GM23338 (cell line): ENCODE results near the gene DNMT1. TPM values are rescaled to one million over a fixed set of nuclear protein-coding genes. Genes with fewer than 3 reads are reported as not detected.

Experiments used
- ATAC-seq: fragments of 200-7000 bp; cut with Tn5 transposase; 3 replicates; pipeline ENCODE4 v1.9.1; 2020
- DNase-seq: peaks from one replicate; pipeline ENCODE4 v3.0.0-alpha.2; 2015; ENCODE audit warnings: low spot score
- H2AFZ ChIP-seq: fragments of 200-600 bp; sonication (generic); 2 replicates; pipeline ENCODE4 v1.8.0; 2016; ENCODE audit warnings: antibody characterized with exemption, mild to moderate bottlenecking, moderate library complexity
- H3F3A ChIP-seq: fragments of 200-600 bp; sonication (generic); replicated peaks from 2 replicates; pipeline ENCODE4 v1.8.0; 2017; ENCODE audit warnings: antibody characterized with exemption, mixed run types, low read depth
- H3K27ac ChIP-seq: fragments of 200-600 bp; sonication (generic); 2 replicates; pipeline ENCODE4 v1.6.1; 2016; ENCODE audit warnings: low read depth
- H3K27me3 ChIP-seq: fragments of 200-600 bp; sonication (generic); 2 replicates; pipeline ENCODE4 v1.8.0; 2016; ENCODE audit warnings: mild to moderate bottlenecking, mixed run types, moderate library complexity; ENCODE audit not compliant: insufficient read depth
- H3K36me3 ChIP-seq: fragments of 200-600 bp; sonication (generic); 2 replicates; pipeline ENCODE4 v1.8.0; 2016; ENCODE audit warnings: mild to moderate bottlenecking; ENCODE audit not compliant: insufficient read depth
- H3K4me1 ChIP-seq: fragments of 200-600 bp; sonication (generic); 2 replicates; pipeline ENCODE4 v1.8.0; 2016; ENCODE audit warnings: mild to moderate bottlenecking, moderate library complexity; ENCODE audit not compliant: insufficient read depth
- H3K4me2 ChIP-seq: fragments of 200-600 bp; sonication (generic); 2 replicates; pipeline ENCODE4 v1.7.1; 2017; ENCODE audit warnings: mixed run types
- H3K4me3 ChIP-seq: fragments of 200-600 bp; sonication (generic); 2 replicates; pipeline ENCODE4 v1.6.1; 2016; ENCODE audit warnings: mixed run types
- H3K79me2 ChIP-seq: fragments of 200-600 bp; sonication (generic); replicated peaks from 2 replicates; pipeline ENCODE4 v1.8.0; 2017; ENCODE audit warnings: mild to moderate bottlenecking; ENCODE audit not compliant: insufficient read depth
- H3K9me2 ChIP-seq: fragments of 200-600 bp; sonication (generic); 2 replicates; pipeline ENCODE4 v1.8.0; 2017; ENCODE audit not compliant: insufficient read depth
- H4K20me1 ChIP-seq: fragments of 200-600 bp; sonication (generic); replicated peaks from 2 replicates; pipeline ENCODE4 v1.8.0; 2017; ENCODE audit warnings: mild to moderate bottlenecking; ENCODE audit not compliant: insufficient read depth
- H3K27ac Mint-ChIP-seq: 2 replicates; pipeline ENCODE4 v1.8.0; 2020; ENCODE audit warnings: inconsistent platforms, mild to moderate bottlenecking, moderate library complexity, mixed read lengths
- H3K27me3 Mint-ChIP-seq: 3 replicates; pipeline ENCODE4 v1.8.0; 2022; ENCODE audit warnings: low read depth, mild to moderate bottlenecking, moderate library complexity, mixed read lengths, inconsistent platforms; ENCODE audit not compliant: insufficient read depth, poor library complexity
- H3K36me3 Mint-ChIP-seq: 3 replicates; pipeline ENCODE4 v1.8.0; 2021; ENCODE audit warnings: low read depth, mild to moderate bottlenecking, inconsistent platforms, moderate library complexity, mixed read lengths
- H3K4me1 Mint-ChIP-seq: 3 replicates; pipeline ENCODE4 v1.8.0; 2020; ENCODE audit warnings: mild to moderate bottlenecking, inconsistent platforms, mixed read lengths
- H3K4me3 Mint-ChIP-seq: 3 replicates; pipeline ENCODE4 v1.8.0; 2021; ENCODE audit warnings: moderate library complexity, mild to moderate bottlenecking, inconsistent platforms, mixed read lengths
- H3K9me3 Mint-ChIP-seq: 3 replicates; pipeline ENCODE4 v1.8.0; 2020; ENCODE audit warnings: moderate library complexity, mild to moderate bottlenecking, inconsistent platforms, mixed read lengths
- CTCF ChIP-seq, 2 experiments: fragments of 200-600 bp in 1 of 2; sonication (generic) in 1 of 2; conservative IDR thresholded peaks; 2 replicates each; pipeline versions ENCODE4 v1.5.1 to v1.6.1; 2016 to 2017; ENCODE audit warnings: antibody characterized with exemption in 2 of 2, low read depth in 2 of 2, mild to moderate bottlenecking in 2 of 2, moderate library complexity in 1 of 2
- ETS1 ChIP-seq: IDR thresholded peaks from 2 replicates; pipeline ENCODE4 v1.6.1; 2016; ENCODE audit warnings: antibody characterized with exemption
- EZH2 ChIP-seq: fragments of 200-600 bp; sonication (generic); IDR thresholded peaks from one replicate; pipeline ENCODE4 v1.8.0; 2017; ENCODE audit warnings: antibody characterized with exemption, mild to moderate bottlenecking, low read depth; ENCODE audit not compliant: unreplicated experiment
- EZH2phosphoT487 ChIP-seq: fragments of 200-600 bp; sonication (generic); IDR thresholded peaks from one replicate; pipeline ENCODE4 v1.8.1; 2018; ENCODE audit warnings: antibody characterized with exemption; ENCODE audit not compliant: unreplicated experiment
- JUNB ChIP-seq: IDR thresholded peaks from one replicate; pipeline ENCODE4 v1.6.1; 2016; ENCODE audit warnings: antibody characterized with exemption; ENCODE audit not compliant: unreplicated experiment
- NANOG ChIP-seq: IDR thresholded peaks from 2 replicates; pipeline ENCODE4 v1.6.1; 2016; ENCODE audit warnings: antibody characterized with exemption, borderline replicate concordance
- POLR2AphosphoS5 ChIP-seq: IDR thresholded peaks from 2 replicates; pipeline ENCODE4 v1.6.1; 2016; ENCODE audit warnings: antibody characterized with exemption, low read depth
- STAT1 ChIP-seq: IDR thresholded peaks from one replicate; pipeline ENCODE4 v1.6.1; 2016; ENCODE audit warnings: antibody characterized with exemption; ENCODE audit not compliant: unreplicated experiment
- ZNF114 ChIP-seq: fragments of 250-450 bp; sonication (Bioruptor Pico); IDR thresholded peaks from 2 replicates; pipeline ENCODE4 v1.5.0; 2020; ENCODE audit warnings: mild to moderate bottlenecking, moderate library complexity
- ZNF462 ChIP-seq: fragments of 250-450 bp; sonication (Bioruptor Pico); IDR thresholded peaks from 2 replicates; pipeline ENCODE4 v1.5.0; 2020; ENCODE audit warnings: mild to moderate bottlenecking, moderate library complexity
- polyA plus RNA-seq: library from polyadenylated mRNA; unstranded; fragments of >200 nt; fragmentation: Nextera tagmentation; extraction: Ambion mirVana; gene quantifications from 2 replicates; pipeline ENCODE4 v1.2.1, GENCODE V29; 2016
- total RNA-seq: library from RNA; depleted of rRNA; stranded (reverse); fragments of >200 nt; shearing (Covaris generic); gene quantifications from 2 replicates; pipeline ENCODE4 v1.2.3, GENCODE V29; 2014

Gene DNMT1
- total and polyA plus RNA-seq, 2 experiments from 2014 or later = 238 to 589 TPM

GRCh38 chr19:10084803-10085202 lies 110.0 kb downstream of the DNMT1 start (continued):
- TF ChIP-seq JUNB (no peak), EZH2phosphoT487 (no peak), NANOG (no peak), ZNF114 (CRISPR knock-in tag) (no peak), STAT1 (no peak), ETS1 (no peak)

- H3K4me1 Mint-ChIP-seq = no peaks in the 10 kb centered on the region; the same call in 2 of the 3 replicates
- peaks cover 8% of the 10 kb centered on the region; the same call in 1 of the 2 replicates for H4K20me1 ChIP-seq
- no peak overlapping the region for H3K27ac Mint-ChIP-seq
- no peak overlapping the region; the same call in 2 of the 3 replicates for H3K4me3 Mint-ChIP-seq
- no peaks in the 10 kb centered on the region for H3K79me2 ChIP-seq
- H3F3A ChIP-seq = no peaks in the 10 kb centered on the region
- DNase-seq (no peak), ATAC-seq (no peak)
- H3K9me2 ChIP-seq = no peaks in the 10 kb centered on the region
- TF ChIP-seq STAT1 = no peak
- no peak for TF ChIP-seq ZNF114 (CRISPR knock-in tag)
- TF ChIP-seq ETS1 = no peak
- no peak for TF ChIP-seq ZNF462 (CRISPR knock-in tag)
- TF ChIP-seq NANOG = no peak
- TF ChIP-seq EZH2 = no peak
- no peak for TF ChIP-seq CTCF (conservative IDR thresholded peaks at IDR 0.05; ENCODE audit: low read depth in 2 of 2)
- no peak for TF ChIP-seq POLR2AphosphoS5
- H3K36me3 ChIP-seq = no peaks in the 10 kb centered on the region
- H3K36me3 Mint-ChIP-seq = no peaks in the 10 kb centered on the region
- peaks cover 12% of the 10 kb centered on the region for H3K27me3 Mint-ChIP-seq
- no peaks in the 10 kb centered on the region for H3K27me3 ChIP-seq
- H3K4me2 ChIP-seq = no peak overlapping the region
- H3K27ac ChIP-seq = no peak overlapping the region
- no peak overlapping the region for H3K4me3 ChIP-seq
- H3K4me1 ChIP-seq = no peaks in the 10 kb centered on the region; the same call in 1 of the 2 replicates
- H3K9me3 Mint-ChIP-seq = no peaks in the 10 kb centered on the region
- no peak overlapping the region for H2AFZ ChIP-seq
Observed at GRCh38 chr19:10083911-10084310, 110.8 kb downstream of the DNMT1 start.
